H1 (cell line): ENCODE results near the gene SSH2. TPM values are rescaled to one million over a fixed set of nuclear protein-coding genes. Genes with fewer than 3 reads are reported as not detected.

Experiments
- CTCF ChIA-PET: fragments of 300-600 bp; sonication (Branson Sonifier 250); formaldehyde crosslinking; loops from one replicate; lab custom pipeline; 2021; ENCODE audit not compliant: partially characterized antibody; lab: Charles Lee
- POLR2A ChIA-PET: fragments of 300-600 bp; sonication (Branson Sonifier 250); formaldehyde crosslinking; loops from one replicate; lab custom pipeline; 2021; ENCODE audit warnings: inconsistent platforms; ENCODE audit not compliant: partially characterized antibody; lab: Charles Lee
- DNase-seq, 2 experiments: peaks; one replicate each; pipeline versions ENCODE4 v3.0.0 to v3.0.0-alpha.2; 2010 to 2022; ENCODE audit warnings: low spot score in 2 of 2, low read depth in 1 of 2, mixed read lengths in 1 of 2
- FAIRE-seq: peaks from 2 replicates; lab custom pipeline; 2011; peaks lifted over from hg19 to GRCh38; lab: Jason Lieb, UNC
- H2AFZ ChIP-seq: 2 replicates; pipeline ENCODE4 v1.8.1; 2012; ENCODE audit warnings: low read length, inconsistent platforms
- H2AK5ac ChIP-seq: 2 replicates; pipeline ENCODE4 v1.6.1; 2013; ENCODE audit warnings: low read depth, low read length
- H2BK120ac ChIP-seq: replicated peaks from 2 replicates; pipeline ENCODE3; 2013; ENCODE audit warnings: low read depth, low read length, inconsistent platforms
- H2BK12ac ChIP-seq: 2 replicates; pipeline ENCODE4 v1.6.1; 2013; ENCODE audit warnings: low read depth, low read length
- H2BK15ac ChIP-seq: 2 replicates; pipeline ENCODE4 v1.6.1; 2013; ENCODE audit warnings: low read length
- H2BK20ac ChIP-seq: 2 replicates; pipeline ENCODE4 v1.6.1; 2013; ENCODE audit warnings: low read length
- H2BK5ac ChIP-seq: 2 replicates; pipeline ENCODE4 v1.6.1; 2013; ENCODE audit warnings: low read depth, low read length
- H3K14ac ChIP-seq: 2 replicates; pipeline ENCODE4 v1.6.1; 2013; ENCODE audit warnings: inconsistent platforms; ENCODE audit not compliant: insufficient read length
- H3K18ac ChIP-seq: 2 replicates; pipeline ENCODE4 v1.6.1; 2013; ENCODE audit warnings: low read length; ENCODE audit errors: extremely low read depth
- H3K23ac ChIP-seq: 2 replicates; pipeline ENCODE4 v1.6.1; 2013; ENCODE audit warnings: inconsistent platforms; ENCODE audit not compliant: insufficient read length
- H3K23me2 ChIP-seq: 2 replicates; pipeline ENCODE4 v1.6.1; 2013; ENCODE audit warnings: low read depth, low read length
- H3K27ac ChIP-seq: 2 replicates; pipeline ENCODE4 v1.6.1; 2011; ENCODE audit warnings: low read depth, low read length, inconsistent platforms
- H3K27me3 ChIP-seq, 4 experiments: replicated peaks in 1 of 4; 1 replicate in 1 of 4; 2 replicates in 3 of 4; pipeline versions ENCODE4 v1.6.1 to v1.8.1; 2011 to 2013; ENCODE audit warnings: low read length in 3 of 4, mild to moderate bottlenecking in 3 of 4, inconsistent platforms in 2 of 4, mixed read lengths in 2 of 4, moderate library complexity in 1 of 4; ENCODE audit not compliant: control insufficient read depth in 3 of 4, insufficient read depth in 3 of 4; ENCODE audit errors: extremely low read depth in 1 of 4
- H3K36me3 ChIP-seq, 4 experiments: 2 replicates each; pipeline versions ENCODE4 v1.6.1 to v1.8.1; 2011 to 2013; ENCODE audit warnings: mild to moderate bottlenecking in 4 of 4, low read length in 3 of 4, moderate library complexity in 2 of 4, control low read depth in 1 of 4, inconsistent platforms in 1 of 4; ENCODE audit not compliant: insufficient read depth in 4 of 4, control insufficient read depth in 2 of 4
- H3K4ac ChIP-seq: replicated peaks from 2 replicates; pipeline ENCODE3; 2013; ENCODE audit warnings: low read length, low read depth, mixed read lengths, inconsistent platforms; ENCODE audit not compliant: insufficient read length
- H3K4me1 ChIP-seq, 4 experiments: replicated peaks in 1 of 4; 1 replicate in 1 of 4; 2 replicates in 3 of 4; pipeline versions ENCODE4 v1.6.1 to v1.8.1; 2011 to 2013; ENCODE audit warnings: low read length in 3 of 4, inconsistent platforms in 2 of 4, mixed read lengths in 1 of 4; ENCODE audit not compliant: insufficient read depth in 4 of 4, control insufficient read depth in 3 of 4
- H3K4me2 ChIP-seq, 2 experiments: 2 replicates each; pipeline versions ENCODE4 v1.6.1 to v1.8.1; 2011 to 2013; ENCODE audit warnings: low read depth in 2 of 2, low read length in 2 of 2, control low read depth in 1 of 2, inconsistent platforms in 1 of 2, mild to moderate bottlenecking in 1 of 2; ENCODE audit not compliant: insufficient read depth in 1 of 2
- H3K4me3 ChIP-seq, 4 experiments: fragments of 200-600, 300-600 bp in 1 of 4; sonication (generic), shearing (Covaris generic), sonication (Bioruptor Twin) in 1 of 4; 2 replicates each; pipeline versions ENCODE4 v1.5.1 to v1.8.1; 2011 to 2016; ENCODE audit warnings: low read length in 4 of 4, low read depth in 3 of 4, control low read depth in 2 of 4, inconsistent platforms in 2 of 4, mild to moderate bottlenecking in 2 of 4, mixed read lengths in 1 of 4, moderate library complexity in 1 of 4; ENCODE audit not compliant: insufficient read depth in 2 of 4; ENCODE audit errors: extremely low read depth in 1 of 4
- H3K56ac ChIP-seq: replicated peaks from 2 replicates; pipeline ENCODE3; 2013; ENCODE audit warnings: low read depth, mild to moderate bottlenecking, mixed read lengths, low read length, inconsistent platforms; ENCODE audit not compliant: insufficient read length
- H3K79me1 ChIP-seq: 2 replicates; pipeline ENCODE4 v1.6.1; 2013; ENCODE audit warnings: low read depth, low read length, control low read depth
- H3K79me2 ChIP-seq, 2 experiments: 2 replicates each; pipeline versions ENCODE4 v1.6.1 to v1.8.1; 2012 to 2013; ENCODE audit warnings: low read length in 2 of 2, mild to moderate bottlenecking in 2 of 2, inconsistent platforms in 1 of 2; ENCODE audit not compliant: insufficient read depth in 2 of 2, control insufficient read depth in 1 of 2
- H3K9ac ChIP-seq, 4 experiments: replicated peaks in 1 of 4; 1 replicate in 1 of 4; 2 replicates in 3 of 4; pipeline versions ENCODE4 v1.6.1 to v1.8.1; 2011 to 2013; ENCODE audit warnings: low read depth in 3 of 4, low read length in 3 of 4, control low read depth in 2 of 4, mild to moderate bottlenecking in 2 of 4, moderate library complexity in 2 of 4, inconsistent platforms in 1 of 4; ENCODE audit errors: extremely low read depth in 1 of 4
- H3K9me3 ChIP-seq, 2 experiments: 2 replicates each; pipeline versions ENCODE4 v1.6.1 to v1.8.1; 2012 to 2013; ENCODE audit warnings: mild to moderate bottlenecking in 2 of 2, moderate library complexity in 2 of 2, control low read depth in 1 of 2, inconsistent platforms in 1 of 2, low read depth in 1 of 2, low read length in 1 of 2, mixed read lengths in 1 of 2; ENCODE audit not compliant: insufficient read depth in 2 of 2
- H4K20me1 ChIP-seq, 2 experiments: replicated peaks in 1 of 2; 2 replicates each; pipeline versions ENCODE3 to v1.8.1; 2011 to 2013; ENCODE audit warnings: inconsistent platforms in 2 of 2, low read length in 2 of 2, mild to moderate bottlenecking in 1 of 2; ENCODE audit not compliant: insufficient read depth in 2 of 2, control insufficient read depth in 1 of 2
- H4K5ac ChIP-seq: 2 replicates; pipeline ENCODE4 v1.6.1; 2013; ENCODE audit warnings: low read length, low read depth, mixed read lengths, inconsistent platforms; ENCODE audit not compliant: insufficient read length
- H4K8ac ChIP-seq: 2 replicates; pipeline ENCODE4 v1.8.0; 2013; ENCODE audit warnings: mild to moderate bottlenecking, moderate library complexity, low read length, inconsistent platforms; ENCODE audit not compliant: insufficient read depth; ENCODE audit errors: extremely low read depth
- H4K91ac ChIP-seq: replicated peaks from 2 replicates; pipeline ENCODE3; 2013; ENCODE audit warnings: low read length, mixed read lengths, inconsistent platforms; ENCODE audit not compliant: insufficient read length
- BACH1 ChIP-seq: IDR thresholded peaks from 2 replicates; pipeline ENCODE4 v1.6.1; 2012; ENCODE audit warnings: low read length, improper control_type of control experiment
- BCL11A ChIP-seq, 2 experiments: IDR thresholded peaks; one replicate each; pipeline ENCODE4 v1.6.1; 2011; ENCODE audit warnings: low read depth in 2 of 2, low read length in 2 of 2, mild to moderate bottlenecking in 2 of 2
- EZH2 ChIP-seq: fragments of 200-600 bp; sonication (generic); IDR thresholded peaks from 2 replicates; pipeline ENCODE4 v1.7.1; 2012; ENCODE audit warnings: low read depth, mild to moderate bottlenecking, moderate library complexity, low read length, inconsistent platforms; ENCODE audit not compliant: severe bottlenecking
- HDAC2 ChIP-seq, 2 experiments: fragments of 300-600 bp in 1 of 2; sonication (generic) in 1 of 2; IDR thresholded peaks; 2 replicates each; pipeline ENCODE4 v1.6.1; 2011 to 2012; ENCODE audit warnings: low read depth in 2 of 2, low read length in 2 of 2, mild to moderate bottlenecking in 2 of 2, moderate library complexity in 2 of 2, borderline replicate concordance in 1 of 2, inconsistent platforms in 1 of 2
- NANOG ChIP-seq: IDR thresholded peaks from 2 replicates; pipeline ENCODE4 v1.6.1; 2011; ENCODE audit warnings: low read length, low read depth, mild to moderate bottlenecking, inconsistent platforms; ENCODE audit not compliant: insufficient read depth, poor library complexity, severe bottlenecking
- NRF1 ChIP-seq: IDR thresholded peaks from 2 replicates; pipeline ENCODE4 v1.6.1; 2011; ENCODE audit warnings: mild to moderate bottlenecking, low read depth, low read length, improper control_type of control experiment
- RFX5 ChIP-seq: IDR thresholded peaks from 2 replicates; pipeline ENCODE4 v1.6.1; 2011; ENCODE audit warnings: low read depth, low read length, improper control_type of control experiment, borderline replicate concordance
- RNF2 ChIP-seq: fragments of 200-900, 300-1000 bp; sonication (generic); IDR thresholded peaks from 2 replicates; pipeline ENCODE4 v1.7.1; 2016; ENCODE audit warnings: borderline replicate concordance, low read depth, mild to moderate bottlenecking, antibody characterized with exemption, low read length; ENCODE audit not compliant: poor library complexity, severe bottlenecking; ENCODE audit errors: missing control alignments
- TAF1 ChIP-seq: IDR thresholded peaks from 2 replicates; pipeline ENCODE4 v1.6.1; 2011; ENCODE audit warnings: mild to moderate bottlenecking, low read depth, low read length
- WGBS, 2 experiments: shearing (Covaris generic) in 1 of 2; methylation state at CpG; one replicate each; pipeline versions ENCODE4 v1.1.6 to v1.1.7; 2013 to 2015; ENCODE audit warnings: low lambda C conversion rate in 2 of 2, mixed read lengths in 2 of 2, inconsistent platforms in 1 of 2, low coverage in 1 of 2, missing lambda C conversion rate in 1 of 2; ENCODE audit not compliant: insufficient replicate concordance in 2 of 2, insufficient coverage in 1 of 2, insufficient read length in 1 of 2; ENCODE audit errors: extremely low coverage in 1 of 2, missing lambda C conversion rate in 1 of 2; 5-methylcytosine and 5-hydroxymethylcytosine counted together
- polyA plus RNA-seq, 7 experiments: library from polyadenylated mRNA; depleted of rRNA in 3 of 7; stranded (reverse) in 5 of 7; unstranded in 2 of 7; fragments of >200 nt in 5 of 7; fragments of 200-250 nt in 2 of 7; gene quantifications; 1 replicate in 5 of 7; 2 replicates in 1 of 7; 4 replicates in 1 of 7; pipeline versions ENCODE4 v1.2.1 to v1.2.3, GENCODE V29; 2011 to 2013; ENCODE audit warnings: missing spikeins in 2 of 7, mixed read lengths in 2 of 7
- total RNA-seq: library from RNA; stranded (reverse); fragmentation: NEBNext Ultra II Directional; extraction: Animal tissue kit (Norgen Biotek cat#: 25700); gene quantifications from 2 replicates; pipeline ENCODE4 v1.2.1, GENCODE V29; 2021

The SSH2 gene
- total and polyA plus RNA-seq, 2 of the 8 experiments (the other 6 are each of a cell fraction or from before 2014, with no cell fraction given), result 5.2 to 15.9 TPM

- Histone ChIP-seq H3K23ac (no peak overlapping the region), H3K4me1 (peaks cover 0 to 3% (median 2%) of the 10 kb centered on the region in 4 experiments; a peak in 5 of 7 replicates), H2BK15ac (no peak overlapping the region), H3K27me3 (peaks cover 0 to 12% (median 1%) of the 10 kb centered on the region in 4 experiments; a peak in 3 of 7 replicates), H4K20me1 (no peaks in the 10 kb centered on the region), H4K8ac (no peak overlapping the region), H2BK120ac (no peak overlapping the region)
- FAIRE-seq, result no peak
- 86% methylated on average over 2 of the region's 2 CpGs; no CpG with 5 or more reads in 1 of the 2 experiments for WGBS, 2 experiments
- POLR2A ChIA-PET, result no interaction called here
- TF ChIP-seq RNF2 (no peak), NRF1 (no peak), TAF1 (no peak), HDAC2 (IDR thresholded peaks at IDR 0.05; ENCODE audit: borderline replicate concordance in 1 of 2, low read depth in 2 of 2, low read length in 2 of 2) (no peak), NANOG (no peak), RFX5 (no peak), BCL11A (IDR thresholded peaks at IDR 0.05; ENCODE audit: low read depth in 2 of 2, low read length in 2 of 2) (no peak), BACH1 (no peak), EZH2 (no peak)
- TF ChIP-seq, all 59 proteins: peak for 0
- Histone ChIP-seq H3K9ac (no peak overlapping the region), H2AK5ac (no peak overlapping the region), H2BK5ac (no peak overlapping the region), H2BK20ac (no peak overlapping the region), H3K79me1 (no peaks in the 10 kb centered on the region), H2BK12ac (no peak overlapping the region), H3K56ac (no peak overlapping the region), H2AFZ (no peak overlapping the region), H4K5ac (no peak overlapping the region), H3K9me3 (no peaks in the 10 kb centered on the region), H3K79me2 (no peaks in the 10 kb centered on the region), H3K4ac (no peak overlapping the region), H3K23me2 (peaks cover 9% of the 10 kb centered on the region), H3K36me3 (no peaks in the 10 kb centered on the region), H4K91ac (no peak overlapping the region), H3K4me3 (no peak overlapping the region), H3K18ac (no peak overlapping the region), H3K14ac (no peak overlapping the region), H3K27ac (no peak overlapping the region), H3K4me2 (no peak overlapping the region)
- no peak for DNase-seq
- CTCF ChIA-PET, result no interaction called here
These were observed 171.8 kb downstream of the SSH2 start for GRCh38 chr17:29758255-29758654.
